NCI-H146 (cell line): Measurements from ENCODE around the gene ARHGAP10.
"Not testable (repeated sequence)": the region's sequence is repeated elsewhere in the genome, so short reads cannot be mapped to it uniquely, and the experiment has no call there.

Experiments used
- DNase-seq: peaks from one replicate; lab custom pipeline; 2025; lab: John Stamatoyannopoulos, UW

ARHGAP10 gene

DNA sequence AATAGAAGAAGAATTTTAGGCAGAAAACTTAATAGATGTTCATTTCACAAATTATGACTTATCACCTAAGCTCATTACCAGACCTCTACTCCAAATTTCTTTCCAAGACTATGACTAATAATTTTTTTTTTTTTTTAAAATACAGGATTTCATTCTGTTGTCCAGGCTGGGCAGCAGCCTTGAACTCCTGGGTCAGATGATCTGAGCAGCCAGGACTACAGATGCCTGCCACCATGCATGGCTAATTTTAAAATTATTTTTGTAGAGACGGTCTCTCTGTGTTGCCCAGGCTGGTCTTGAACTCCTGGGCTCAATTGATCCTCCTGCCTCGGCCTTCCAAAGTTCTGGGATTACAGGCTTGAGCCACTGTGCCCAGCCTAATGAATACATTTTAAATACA is 119.2 kb downstream of the ARHGAP10 start:
- DNase-seq: no peak

DNA sequence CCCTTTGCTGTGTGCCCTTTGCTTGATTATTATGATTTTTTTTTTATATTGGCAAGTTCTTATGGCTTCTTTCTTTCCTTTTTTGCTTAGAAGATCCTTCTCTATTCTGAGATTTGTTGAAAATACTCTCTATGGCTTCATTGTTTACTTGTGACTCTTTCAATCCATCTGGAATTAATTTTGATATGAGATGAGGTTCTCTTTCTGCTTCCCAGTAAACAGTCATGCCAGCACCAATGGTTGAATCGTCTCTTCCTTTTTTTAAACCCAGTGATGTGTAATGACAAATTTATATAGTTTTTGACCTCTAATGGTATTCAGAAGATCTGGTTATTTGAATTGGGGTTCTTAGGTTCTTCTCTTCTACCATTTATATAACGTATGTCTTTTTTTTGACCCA is 121.8 kb downstream of the ARHGAP10 start:
- no peak for DNase-seq

DNA sequence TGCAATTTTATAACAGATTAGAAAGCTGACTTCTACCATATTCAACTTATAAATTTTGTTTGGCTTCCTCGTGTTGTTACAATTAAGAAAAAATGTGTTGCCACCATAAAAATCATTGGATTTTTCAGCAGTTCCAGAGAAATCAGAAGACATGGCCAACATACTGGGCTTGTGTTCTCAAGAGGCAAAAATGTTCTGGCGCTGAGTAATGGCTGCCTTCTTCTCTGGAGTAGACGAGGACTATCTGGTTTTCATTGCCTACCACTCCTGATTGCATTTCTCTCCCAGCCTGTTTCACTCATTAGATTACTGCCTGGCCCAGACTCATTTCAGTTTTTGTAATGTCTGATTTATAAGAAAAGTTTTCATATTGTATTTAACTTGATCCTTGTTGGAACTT is 122.3 kb downstream of the ARHGAP10 start:
- DNase-seq: no peak

DNA sequence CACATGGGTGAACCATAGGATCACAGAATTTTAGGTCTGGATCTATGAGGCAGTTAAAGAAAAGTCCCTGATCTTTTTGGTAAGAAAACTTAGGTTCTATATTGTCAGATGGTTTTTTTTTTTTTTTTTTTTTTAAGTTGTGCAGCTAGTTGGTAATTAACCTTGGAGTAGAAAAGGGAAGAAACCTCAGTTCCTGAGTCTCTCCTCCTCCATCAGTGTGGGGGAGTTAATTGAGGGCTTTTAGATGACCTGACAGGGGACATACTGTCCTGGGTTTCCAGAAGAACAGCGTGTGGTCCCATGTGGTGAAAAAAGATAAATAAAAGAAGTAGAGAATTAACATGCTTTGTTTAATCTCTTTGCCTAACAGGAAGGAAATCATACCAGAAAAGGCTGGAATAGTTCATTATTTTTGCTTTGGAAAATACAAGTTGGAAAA is 123.7 kb downstream of the ARHGAP10 start:
- DNase-seq: no peak

DNA sequence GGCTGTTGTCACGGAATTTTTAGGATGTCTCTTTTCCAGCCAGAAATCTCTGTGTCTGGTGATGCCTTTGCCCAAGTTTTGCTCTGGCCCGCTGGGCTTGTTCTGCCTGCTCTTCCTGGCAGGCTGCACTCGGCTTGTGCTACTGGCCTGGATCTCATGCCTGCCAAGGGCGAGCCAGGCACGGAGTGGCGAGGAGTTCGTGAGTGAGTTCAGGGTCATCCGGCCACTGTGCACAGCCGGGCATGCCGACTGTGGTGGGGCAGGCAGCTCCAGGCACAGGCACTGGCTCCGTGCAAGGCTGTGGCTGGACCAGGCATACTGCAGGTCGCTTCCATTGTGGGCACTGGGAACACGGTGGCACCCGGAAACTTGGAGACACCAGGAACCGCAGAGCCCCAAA is 129.1 kb downstream of the ARHGAP10 start:
- DNase-seq: no peak

DNA sequence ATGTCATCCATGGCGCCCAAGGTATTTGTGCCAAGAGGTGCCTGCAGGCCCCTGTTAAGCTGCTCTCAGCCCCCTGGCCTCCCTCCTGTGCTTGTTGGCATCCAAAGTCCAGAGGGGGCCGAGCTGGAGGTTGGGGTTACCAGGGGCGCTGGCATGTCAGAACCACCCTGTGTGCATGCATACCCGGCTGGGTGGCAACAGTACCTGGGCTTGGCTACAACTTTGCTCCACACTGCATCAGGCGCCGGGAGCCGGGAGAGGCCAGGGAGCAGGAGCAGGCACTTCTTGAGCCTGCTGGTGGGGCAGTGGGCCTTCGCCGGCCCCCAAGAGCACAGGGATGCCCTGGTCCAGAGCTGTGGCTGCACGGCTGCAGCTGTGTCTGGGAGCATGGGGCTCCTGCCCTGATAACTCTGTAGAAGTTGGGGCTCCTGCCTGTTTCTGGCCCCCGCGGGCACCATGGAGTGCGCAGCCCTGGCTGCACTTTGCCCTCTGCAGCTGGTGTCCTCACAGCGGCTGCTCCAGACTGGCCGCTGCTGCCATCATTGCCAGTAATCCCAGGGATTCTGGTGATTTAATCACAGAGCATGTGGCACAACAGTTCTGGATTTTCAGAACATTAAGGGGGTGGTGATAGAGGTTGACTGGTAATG is 130.3 kb downstream of the ARHGAP10 start:
- no peak for DNase-seq

DNA sequence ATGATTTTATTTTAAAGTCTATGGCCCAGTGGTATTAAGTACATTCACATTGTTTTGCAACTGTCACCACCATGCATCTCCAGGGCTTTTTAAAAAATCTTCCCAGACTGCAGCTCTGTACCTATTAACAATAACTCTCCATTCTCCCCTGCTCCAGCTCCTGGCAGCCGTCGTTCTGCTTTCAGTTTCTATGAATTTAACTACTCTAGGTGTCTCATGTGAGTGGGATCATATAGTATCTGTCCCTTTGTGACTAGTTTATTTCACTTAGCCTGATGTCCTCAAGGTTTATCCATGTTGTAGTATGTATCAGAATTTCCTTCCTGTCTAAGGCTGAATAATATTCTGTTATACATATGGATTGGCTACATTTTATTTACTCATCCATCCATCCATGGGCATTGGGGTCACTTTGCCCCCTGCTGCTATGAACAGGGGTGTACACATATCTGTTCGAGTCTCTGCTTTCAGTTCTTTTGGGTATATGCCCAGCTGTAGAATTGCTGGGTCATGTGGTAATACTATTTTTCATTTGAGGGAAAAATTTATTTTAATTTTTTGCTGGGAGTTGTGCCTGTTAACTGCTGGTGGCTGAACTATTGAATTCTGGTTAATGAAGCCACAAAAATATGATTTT is 131.3 kb downstream of the ARHGAP10 start:
- DNase-seq: no peak

DNA sequence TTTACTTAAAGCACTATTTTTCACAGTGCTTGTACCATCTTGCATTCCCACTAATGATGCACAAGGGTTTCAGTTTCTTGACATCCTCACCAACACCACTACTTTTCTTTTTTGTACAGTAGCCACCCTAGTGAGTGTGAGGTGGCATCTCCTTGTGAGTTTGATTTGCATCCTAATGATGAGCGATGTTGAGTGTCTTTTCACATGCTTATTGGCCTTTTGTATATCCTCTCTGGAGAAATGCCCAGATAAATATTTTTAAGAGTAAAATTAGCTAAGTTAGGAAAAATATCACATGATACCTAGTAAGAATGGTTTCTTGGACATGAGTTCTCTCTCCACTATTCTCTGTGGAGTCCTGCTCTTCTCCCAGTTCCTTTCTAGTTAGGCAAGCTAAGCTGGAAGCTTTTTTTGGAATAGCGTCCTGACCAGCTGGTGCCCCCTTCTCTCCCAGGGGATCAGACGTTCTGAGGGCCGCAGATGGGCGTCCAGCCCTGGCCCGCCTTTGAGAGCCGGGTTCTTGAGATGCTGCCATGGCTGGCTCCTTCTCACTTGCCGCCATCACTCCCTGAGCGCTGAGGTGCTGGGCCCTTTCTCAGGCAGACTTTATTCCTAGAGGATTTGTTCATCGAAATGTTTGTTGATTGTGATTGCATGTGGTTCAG is 132.1 kb downstream of the ARHGAP10 start:
- DNase-seq: no peak

DNA sequence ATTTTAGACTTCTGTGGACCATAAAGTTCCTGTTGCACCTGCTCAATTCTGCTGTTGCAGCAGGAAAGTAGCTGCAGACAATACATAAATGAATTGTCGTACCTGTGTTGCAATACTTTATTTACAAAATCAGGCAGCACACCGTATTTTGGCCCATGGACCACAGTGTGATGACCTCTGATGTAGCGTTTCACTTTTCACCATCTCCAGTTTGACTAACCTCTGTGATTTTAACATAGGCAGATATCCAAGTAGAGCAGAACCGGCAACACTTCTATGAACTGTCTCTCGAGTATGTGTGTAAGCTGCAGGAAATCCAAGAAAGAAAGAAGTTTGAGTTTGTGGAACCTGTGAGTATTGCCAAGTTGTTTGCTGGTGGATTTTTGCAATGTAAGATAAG is 132.7 kb downstream of the ARHGAP10 start:
- no peak for DNase-seq

DNA sequence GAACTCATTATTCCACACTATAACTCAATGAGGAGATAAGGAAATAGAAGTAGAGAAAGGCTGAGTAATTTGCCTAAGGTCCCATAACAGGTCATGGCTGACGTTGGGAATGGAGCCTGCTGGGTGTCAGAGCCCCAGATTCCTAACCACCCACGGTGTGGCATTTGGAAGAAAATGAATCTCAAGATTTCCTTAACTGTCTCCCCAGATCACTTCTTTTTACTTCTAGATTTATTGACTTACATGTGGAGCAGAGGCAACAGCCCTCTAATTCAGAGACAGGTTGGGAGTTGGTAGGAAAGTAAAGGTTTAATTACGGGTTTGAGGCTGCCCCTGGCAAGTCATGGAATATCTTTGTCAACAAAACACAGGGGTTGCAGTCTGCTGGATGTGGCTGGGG is 134.0 kb downstream of the ARHGAP10 start:
- no peak for DNase-seq

DNA sequence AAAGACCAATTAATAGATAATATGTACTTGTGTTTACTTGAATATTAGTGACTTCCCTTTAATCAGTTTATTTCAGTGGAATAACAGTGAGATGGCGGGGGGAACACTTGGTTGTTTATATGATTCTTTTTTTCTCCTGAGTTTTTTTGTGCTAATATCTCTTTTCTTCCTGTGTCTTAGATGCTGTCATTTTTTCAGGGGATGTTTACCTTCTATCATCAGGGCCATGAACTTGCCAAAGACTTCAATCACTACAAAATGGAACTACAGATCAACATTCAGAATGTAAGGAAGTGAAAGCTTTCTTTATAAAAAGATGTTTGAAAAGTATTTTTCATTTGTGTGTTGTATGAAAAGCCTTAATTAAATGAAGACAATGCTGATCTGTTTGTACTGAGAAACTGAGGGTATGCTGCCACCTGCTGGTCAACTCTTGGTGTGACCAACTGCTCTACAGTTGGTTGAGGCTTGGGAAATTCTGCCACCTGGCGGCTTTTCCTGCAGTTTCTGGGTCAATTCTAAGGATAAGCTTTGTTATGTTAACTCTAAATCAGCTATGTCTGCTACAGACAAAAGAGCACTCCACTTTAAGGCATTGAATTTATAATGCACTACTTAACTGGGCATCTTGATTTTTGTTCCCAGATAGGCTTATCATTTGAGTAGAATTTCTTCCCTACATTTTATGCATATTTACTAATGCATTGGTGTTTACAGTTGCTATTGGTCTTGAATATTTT is 134.8 kb downstream of the ARHGAP10 start:
- DNase-seq: peak; percentile 56

DNA sequence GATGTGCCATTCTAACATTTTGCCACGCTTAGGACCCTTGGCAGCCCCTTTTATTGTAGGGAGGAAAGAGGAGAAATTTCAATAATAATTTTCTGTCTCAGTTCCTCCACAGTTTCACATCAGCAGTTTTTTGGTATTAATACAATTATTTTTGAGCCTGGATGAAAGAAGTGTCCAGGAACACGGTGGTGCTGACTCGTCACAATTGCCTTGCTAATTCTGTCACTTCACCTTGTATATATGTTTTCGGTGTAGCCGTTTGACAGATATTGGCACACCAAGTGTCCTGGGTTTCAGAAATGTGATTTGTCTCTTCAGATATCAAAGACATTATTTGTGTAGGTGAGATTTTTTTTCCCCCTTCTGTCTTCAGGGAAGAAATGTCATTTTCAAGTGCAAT is 142.2 kb downstream of the ARHGAP10 start:
- DNase-seq: no peak

DNA sequence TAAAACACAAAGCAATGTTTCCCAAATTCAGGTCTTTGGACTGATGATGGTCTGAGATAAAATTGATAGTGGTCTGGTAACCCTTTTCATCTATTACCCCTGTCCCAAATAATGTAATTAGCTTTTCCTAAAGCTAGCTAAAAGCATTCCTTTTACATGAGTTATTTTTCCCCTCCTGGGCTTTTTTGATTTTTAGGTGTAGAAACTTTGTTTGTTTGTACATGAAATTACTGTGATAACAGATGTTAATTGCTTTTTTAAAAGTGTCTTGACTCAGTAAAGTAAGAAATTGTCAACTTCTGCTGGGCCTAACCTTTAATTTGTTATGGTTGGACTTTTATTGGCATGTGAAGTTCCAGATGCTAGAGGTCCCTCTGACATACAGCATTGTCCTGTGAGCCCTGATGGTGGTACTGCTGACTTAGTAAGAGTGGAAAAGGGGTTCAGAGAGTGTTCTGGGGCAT is 145.5 kb downstream of the ARHGAP10 start:
- no peak for DNase-seq

DNA sequence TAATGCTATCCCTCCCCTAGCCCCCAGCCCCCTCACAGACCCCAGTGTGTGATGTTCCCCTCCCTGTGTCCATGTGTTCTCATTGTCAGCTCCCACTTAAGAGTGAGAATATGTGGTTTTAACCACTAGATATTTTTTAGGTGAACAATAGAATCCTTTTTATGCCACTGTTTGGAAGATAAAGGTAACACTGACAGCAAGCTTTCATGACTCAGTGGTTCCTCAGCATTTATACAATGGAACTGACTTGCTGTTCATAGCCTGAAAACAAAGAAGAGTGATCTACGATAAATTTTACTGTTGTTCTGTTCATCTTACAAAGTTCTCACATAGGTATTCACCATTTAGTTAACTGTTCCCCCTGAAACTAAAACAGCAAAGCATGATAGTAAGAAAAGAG is 147.8 kb downstream of the ARHGAP10 start:
- no peak for DNase-seq

DNA sequence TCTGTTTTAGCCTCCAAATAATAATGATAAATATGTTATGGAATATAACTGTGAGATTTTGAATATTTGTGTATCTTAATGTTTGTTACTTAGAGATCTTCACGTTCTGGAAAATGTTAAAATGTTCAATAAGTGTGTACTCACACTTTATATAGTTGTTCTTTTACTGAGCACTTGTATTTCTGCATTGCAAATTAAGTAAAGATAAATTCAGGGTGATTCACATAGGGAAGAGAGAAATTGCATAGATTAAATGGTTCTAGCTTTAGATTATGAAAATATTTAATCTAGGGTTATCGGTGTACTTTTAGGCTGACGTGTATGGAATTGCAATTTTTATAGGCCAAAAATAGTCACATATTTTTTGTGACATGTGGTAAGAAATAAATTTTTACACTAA is 148.6 kb downstream of the ARHGAP10 start:
- no peak for DNase-seq

DNA sequence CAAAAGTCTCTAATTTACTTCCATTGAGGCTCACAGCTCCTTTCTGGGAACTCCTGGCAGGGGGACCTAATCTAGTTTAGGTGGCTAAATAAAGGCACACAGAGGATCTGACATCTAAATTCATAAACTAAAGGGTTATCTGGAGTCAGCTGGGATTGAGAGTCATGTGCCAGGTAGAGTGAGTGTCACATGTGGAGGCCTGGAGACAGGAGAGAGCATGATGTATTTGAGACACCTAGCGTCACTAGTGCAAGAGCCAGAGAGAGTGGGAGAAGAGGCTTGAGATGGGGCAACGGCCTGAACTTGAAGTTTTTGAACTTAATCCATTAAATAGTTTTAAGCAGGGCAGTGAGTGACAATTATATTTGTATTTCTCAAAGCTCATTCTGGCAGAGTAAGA is 152.6 kb downstream of the ARHGAP10 start:
- DNase-seq: no peak

DNA sequence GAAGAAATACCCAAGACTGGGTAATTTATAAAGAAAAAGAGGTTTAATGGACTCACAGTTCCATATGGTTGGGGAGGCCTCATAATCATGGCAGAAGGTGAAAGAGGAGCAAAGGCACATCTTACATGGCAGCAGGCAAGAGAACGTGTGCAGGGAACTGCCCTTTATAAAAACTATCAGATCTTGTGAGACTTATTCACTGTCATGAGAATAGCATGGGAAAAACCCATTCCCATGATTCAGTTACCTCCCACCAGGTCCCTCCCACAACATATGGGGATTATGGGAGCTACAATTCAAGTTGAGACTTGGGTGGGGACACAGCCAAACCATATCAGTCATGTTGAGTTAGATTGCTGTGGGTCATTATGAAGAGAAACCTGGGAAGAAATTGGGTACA is 153.3 kb downstream of the ARHGAP10 start:
- DNase-seq: not testable (repeated sequence)

DNA sequence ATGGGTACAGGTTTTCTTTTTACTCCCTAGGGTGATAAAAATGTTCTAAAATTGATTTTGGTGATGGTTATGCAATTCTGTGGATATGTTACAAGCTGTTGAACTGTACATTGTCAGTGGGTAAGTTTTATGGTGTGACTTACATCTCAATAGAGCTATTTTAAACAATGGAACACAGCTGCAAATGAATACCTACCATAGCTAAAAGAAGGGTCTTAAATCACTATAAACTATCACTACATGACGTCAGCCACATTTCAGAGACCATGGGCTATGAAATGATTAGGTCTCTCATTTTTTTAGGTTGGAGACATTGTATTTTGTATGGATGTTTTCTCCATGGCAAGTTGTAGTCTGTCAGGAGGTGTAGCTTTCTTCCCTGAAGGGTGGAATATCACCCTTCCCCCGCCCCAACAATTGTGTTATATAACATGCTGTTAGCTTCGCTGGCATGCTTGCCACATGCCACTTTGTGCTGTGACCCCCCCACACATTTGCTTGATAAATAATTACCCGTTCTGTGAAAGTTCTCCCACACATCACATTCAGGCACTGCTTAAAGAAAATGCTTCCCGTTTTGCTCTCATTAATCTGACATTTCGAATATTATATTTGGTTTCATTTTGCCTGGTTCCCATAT is 159.7 kb downstream of the ARHGAP10 start:
- no peak for DNase-seq

DNA sequence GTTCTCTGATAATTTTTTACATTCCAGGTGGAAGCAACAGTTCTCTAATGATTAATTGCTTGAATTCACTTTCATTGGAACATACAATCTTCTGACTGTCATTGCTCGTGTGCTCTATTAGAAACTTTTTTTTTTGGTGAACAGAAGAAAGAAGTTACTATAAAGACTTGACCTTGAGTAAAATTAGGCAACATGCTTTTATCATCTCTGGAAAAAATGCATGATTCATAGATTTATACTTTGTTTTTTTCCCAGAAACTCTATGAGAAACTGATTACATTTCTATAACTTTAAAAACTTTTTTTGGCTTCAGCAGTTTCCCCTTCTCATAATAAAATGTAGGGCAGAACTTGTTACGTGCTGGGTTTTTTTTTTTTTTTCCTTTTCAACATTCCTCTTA is 167.6 kb downstream of the ARHGAP10 start:
- DNase-seq: no peak

DNA sequence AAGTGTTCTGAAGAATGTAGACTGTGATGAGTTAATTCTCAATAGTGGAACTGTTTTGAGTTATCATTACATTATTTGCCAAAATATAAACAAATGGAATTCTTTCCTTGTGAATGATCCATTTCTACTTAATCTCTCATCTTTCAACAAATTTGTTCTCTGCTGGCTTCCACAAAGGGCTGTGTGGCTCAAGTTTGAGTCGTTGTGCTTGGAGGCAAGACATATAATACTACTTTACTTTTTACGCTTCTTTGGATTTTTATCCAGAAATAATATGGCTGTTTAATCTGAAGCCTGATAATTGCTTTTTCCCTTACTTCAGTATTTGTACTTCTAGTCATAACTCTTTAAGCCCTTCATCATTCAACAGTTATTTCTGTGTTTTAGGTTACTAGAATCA is 169.5 kb downstream of the ARHGAP10 start:
- DNase-seq: no peak

DNA sequence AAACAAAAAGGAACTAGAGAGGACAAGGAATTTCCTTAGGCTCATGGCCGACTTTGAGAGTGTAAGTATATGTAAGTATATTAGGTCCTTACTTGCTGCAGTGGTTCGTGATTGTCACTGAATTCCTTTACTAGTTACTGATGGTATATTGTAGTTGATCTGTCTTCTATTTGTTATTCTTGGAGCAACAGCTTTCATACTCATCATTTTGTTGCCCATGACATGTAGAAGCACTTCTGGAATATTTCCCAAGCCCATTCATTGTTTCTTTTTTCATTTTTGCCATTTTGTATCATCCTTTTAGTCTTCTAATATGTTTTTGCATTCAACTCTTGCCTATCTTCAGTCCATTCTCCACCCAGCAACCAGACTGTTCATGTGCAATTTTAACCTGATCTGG is 170.0 kb downstream of the ARHGAP10 start:
- no peak for DNase-seq

DNA sequence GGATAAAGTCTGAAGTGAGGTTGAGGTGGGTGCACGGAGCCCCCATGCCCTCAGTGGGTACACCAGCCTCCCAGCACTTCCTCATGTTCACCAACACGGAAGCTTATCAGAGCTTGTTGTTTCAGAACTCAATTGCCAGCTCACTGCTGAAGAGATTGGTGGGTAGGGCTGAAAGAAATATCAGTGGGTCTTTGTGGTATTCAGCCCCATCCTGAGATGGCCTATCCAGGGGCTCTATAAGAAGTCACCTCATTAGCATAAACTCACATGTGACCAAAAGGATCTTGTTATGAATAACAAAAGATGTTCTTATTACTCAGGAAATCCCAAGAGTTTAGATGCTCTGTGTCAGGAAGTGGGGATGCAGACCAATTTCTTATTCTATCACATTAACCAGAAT is 177.3 kb downstream of the ARHGAP10 start:
- DNase-seq: no peak
